NOMO-1 treated with DMSO at 0.1 percent for 48 hours (cell line): Measurements from ENCODE around the gene USP17L20.
"Not testable (repeated sequence)": the region's sequence is repeated elsewhere in the genome, so short reads cannot be mapped to it uniquely, and the experiment has no call there.

Experiments used
- DNase-seq: peaks from one replicate; lab custom pipeline; 2025; ENCODE audit not compliant: unreplicated experiment; lab: John Stamatoyannopoulos, UW

USP17L20 gene

GRCh38 chr4:9257824-9258223 is at the start of gene USP17L20:
USP17L20 (plus strand) TSS chr4:9258124; CDS start chr4:9258124, 0 bp downstream.
- DNase-seq, result not testable (repeated sequence)

GRCh38 chr4:9210357-9210756 is 47.6 kb upstream of the USP17L20 start, which contains the start of gene USP17L10:
USP17L10 (plus strand) TSS chr4:9210657; CDS start chr4:9210657, 0 bp downstream.
- DNase-seq, result not testable (repeated sequence)

GRCh38 chr4:9214701-9215100 is 43.2 kb upstream of the USP17L20 start:
- DNase-seq, result not testable (repeated sequence)

- not testable (repeated sequence) for DNase-seq
Observed at GRCh38 chr4:9215105-9215504, 42.8 kb upstream of the USP17L20 start, which contains the start of gene USP17L11. USP17L11 (plus strand) TSS chr4:9215405; CDS start chr4:9215405, 0 bp downstream.

GRCh38 chr4:9219852-9220251 is 38.1 kb upstream of the USP17L20 start, which contains the start of gene USP17L12:
USP17L12 (plus strand) TSS chr4:9220152; CDS start chr4:9220152, 0 bp downstream.
- not testable (repeated sequence) for DNase-seq

GRCh38 chr4:9224596-9224995 is 33.3 kb upstream of the USP17L20 start, which contains the start of gene USP17L13:
USP17L13 (plus strand) TSS chr4:9224896; CDS start chr4:9224896, 0 bp downstream.
- not testable (repeated sequence) for DNase-seq

GRCh38 chr4:9230249-9230648 is 27.7 kb upstream of the USP17L20 start:
- DNase-seq, result not testable (repeated sequence)

- not testable (repeated sequence) for DNase-seq
Observed at GRCh38 chr4:9234085-9234484, 23.8 kb upstream of the USP17L20 start, which contains the start of gene USP17L15. USP17L15 (plus strand) TSS chr4:9234385; CDS start chr4:9234385, 0 bp downstream.

GRCh38 chr4:9238461-9238860 is 19.5 kb upstream of the USP17L20 start:
- DNase-seq, result not testable (repeated sequence)

- not testable (repeated sequence) for DNase-seq
Observed at GRCh38 chr4:9243579-9243978, 14.3 kb upstream of the USP17L20 start, which contains the start of gene USP17L17. USP17L17 (plus strand) TSS chr4:9243879; CDS start chr4:9243879, 0 bp downstream.

- not testable (repeated sequence) for DNase-seq
Observed at GRCh38 chr4:9247953-9248680, 9.8 kb upstream of the USP17L20 start, which contains the start of gene USP17L18. USP17L18 (plus strand) TSS chr4:9248630; CDS start chr4:9248630, 0 bp downstream.

- not testable (repeated sequence) for DNase-seq
Observed at GRCh38 chr4:9253078-9253477, 4.8 kb upstream of the USP17L20 start, which contains the start of gene USP17L19. USP17L19 (plus strand) TSS chr4:9253378; CDS start chr4:9253378, 0 bp downstream.

GRCh38 chr4:9262572-9262971 is 4.6 kb downstream of the USP17L20 start, which contains the start of gene USP17L21:
USP17L21 (plus strand) TSS chr4:9262872; CDS start chr4:9262872, 0 bp downstream.
- not testable (repeated sequence) for DNase-seq

- not testable (repeated sequence) for DNase-seq
Observed at GRCh38 chr4:9267319-9267718, 9.4 kb downstream of the USP17L20 start, which contains the start of gene USP17L22. USP17L22 (plus strand) TSS chr4:9267619; CDS start chr4:9267619, 0 bp downstream.

- DNase-seq, result not testable (repeated sequence)
Observed at GRCh38 chr4:9271719-9272118, 13.8 kb downstream of the USP17L20 start.
